ENCODE measurements around the gene SCAF4. TPM values are rescaled to one million over a fixed set of nuclear protein-coding genes. Genes with fewer than 3 reads are reported as not detected.

The SCAF4 gene
- polyA plus RNA-seq, 2 of the 4 experiments (the other 2 are of a cell fraction), result 10.4 to 16.6 TPM

- DNase-seq (ENCODE audit: low read depth in 1 of 2, low spot score in 1 of 2), result peak in 1 of 2 experiments; percentile 10
- no peaks in the 10 kb centered on the region for H3K4me1 ChIP-seq
- FAIRE-seq, result no peak
- ChIA-PET CTCF (interaction anchor here (0.6 to 3.3 kb wide), 4 partner anchors 92 to 477 kb away, joined by 3 to 26 read pairs (median 4); partner anchors contain the start of gene HUNK), POLR2A (no interaction called here)
- no peaks in the 10 kb centered on the region for H3K9me3 ChIP-seq
- 2% methylated on average over 4 of the region's 4 CpGs for WGBS (ENCODE audit: missing lambda C conversion rate)
- H3K27ac ChIP-seq, result no peak overlapping the region
- ATAC-seq, result peak; percentile 56 to 76; a peak in 5 of 6 replicates
- H3K4me3 ChIP-seq, result no peak overlapping the region
- no peak overlapping the region for H3K4me2 ChIP-seq
- no peak for TF ChIP-seq ZFP36 (IDR thresholded peaks at IDR 0.05; ENCODE audit: borderline replicate concordance, partially characterized antibody)
- no peak for TF ChIP-seq NR3C1 (IDR thresholded peaks at IDR 0.05)
- TF ChIP-seq, protein P1, sequence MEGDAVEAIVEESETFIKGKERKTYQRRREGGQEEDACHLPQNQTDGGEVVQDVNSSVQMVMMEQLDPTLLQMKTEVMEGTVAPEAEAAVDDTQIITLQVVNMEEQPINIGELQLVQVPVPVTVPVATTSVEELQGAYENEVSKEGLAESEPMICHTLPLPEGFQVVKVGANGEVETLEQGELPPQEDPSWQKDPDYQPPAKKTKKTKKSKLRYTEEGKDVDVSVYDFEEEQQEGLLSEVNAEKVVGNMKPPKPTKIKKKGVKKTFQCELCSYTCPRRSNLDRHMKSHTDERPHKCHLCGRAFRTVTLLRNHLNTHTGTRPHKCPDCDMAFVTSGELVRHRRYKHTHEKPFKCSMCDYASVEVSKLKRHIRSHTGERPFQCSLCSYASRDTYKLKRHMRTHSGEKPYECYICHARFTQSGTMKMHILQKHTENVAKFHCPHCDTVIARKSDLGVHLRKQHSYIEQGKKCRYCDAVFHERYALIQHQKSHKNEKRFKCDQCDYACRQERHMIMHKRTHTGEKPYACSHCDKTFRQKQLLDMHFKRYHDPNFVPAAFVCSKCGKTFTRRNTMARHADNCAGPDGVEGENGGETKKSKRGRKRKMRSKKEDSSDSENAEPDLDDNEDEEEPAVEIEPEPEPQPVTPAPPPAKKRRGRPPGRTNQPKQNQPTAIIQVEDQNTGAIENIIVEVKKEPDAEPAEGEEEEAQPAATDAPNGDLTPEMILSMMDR (IDR thresholded peaks at IDR 0.05), result peak; percentile 27; the same call in 2 of the 3 replicates
- TF ChIP-seq RNF2 (IDR thresholded peaks at IDR 0.05; ENCODE audit: borderline replicate concordance, low read depth), result no peak
- no peak for TF ChIP-seq KDM5A (IDR thresholded peaks at IDR 0.05)
- TF ChIP-seq, protein P2, sequence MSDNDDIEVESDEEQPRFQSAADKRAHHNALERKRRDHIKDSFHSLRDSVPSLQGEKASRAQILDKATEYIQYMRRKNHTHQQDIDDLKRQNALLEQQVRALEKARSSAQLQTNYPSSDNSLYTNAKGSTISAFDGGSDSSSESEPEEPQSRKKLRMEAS (IDR thresholded peaks at IDR 0.05), result no peak
- TF ChIP-seq EP300 (IDR thresholded peaks at IDR 0.05), result no peak
- TF ChIP-seq GATA3 (IDR thresholded peaks at IDR 0.05; ENCODE audit: borderline replicate concordance), result no peak
- TF ChIP-seq ZC3H11A (IDR thresholded peaks at IDR 0.05), result no peak
- TF ChIP-seq RARB (CRISPR knock-in tag; IDR thresholded peaks at IDR 0.05), result no peak
- TF ChIP-seq SREBF2 (IDR thresholded peaks at IDR 0.05), result no peak
- peak; percentile 27 to 40; a peak in 3 of 5 replicates for TF ChIP-seq RAD21 (conservative IDR thresholded peaks at IDR 0.05 in 1 of 2, IDR thresholded peaks at IDR 0.05 in 1 of 2)
These were observed 49.0 kb upstream of the SCAF4 start for GRCh38 chr21:31780944-31781343.

DNA sequence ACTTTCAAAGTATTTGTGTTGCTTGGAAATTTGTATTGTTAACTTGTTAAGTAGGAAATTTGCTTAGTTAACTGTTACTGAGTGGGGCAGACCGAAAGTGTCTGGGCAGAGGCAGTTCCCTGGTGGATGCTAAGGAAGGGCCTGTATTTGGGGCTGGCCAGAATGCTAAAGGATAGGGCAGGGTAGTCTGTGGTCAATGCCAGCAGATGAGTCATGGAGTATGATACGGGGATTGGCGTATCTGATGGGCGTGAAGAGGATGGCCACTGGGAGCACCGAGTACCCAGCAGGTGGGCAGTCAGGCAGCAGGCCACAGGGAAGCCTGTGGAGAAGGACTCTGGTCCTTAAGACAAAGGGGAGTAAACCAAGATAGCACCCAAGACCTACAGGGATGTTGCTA lies 46.6 kb upstream of the SCAF4 start:
- TF ChIP-seq POLR2A (IDR thresholded peaks at IDR 0.05; ENCODE audit: low read length), result no peak
- no peak for TF ChIP-seq MAFK (IDR thresholded peaks at IDR 0.05; ENCODE audit: partially characterized antibody)
- TF ChIP-seq, protein P3, sequence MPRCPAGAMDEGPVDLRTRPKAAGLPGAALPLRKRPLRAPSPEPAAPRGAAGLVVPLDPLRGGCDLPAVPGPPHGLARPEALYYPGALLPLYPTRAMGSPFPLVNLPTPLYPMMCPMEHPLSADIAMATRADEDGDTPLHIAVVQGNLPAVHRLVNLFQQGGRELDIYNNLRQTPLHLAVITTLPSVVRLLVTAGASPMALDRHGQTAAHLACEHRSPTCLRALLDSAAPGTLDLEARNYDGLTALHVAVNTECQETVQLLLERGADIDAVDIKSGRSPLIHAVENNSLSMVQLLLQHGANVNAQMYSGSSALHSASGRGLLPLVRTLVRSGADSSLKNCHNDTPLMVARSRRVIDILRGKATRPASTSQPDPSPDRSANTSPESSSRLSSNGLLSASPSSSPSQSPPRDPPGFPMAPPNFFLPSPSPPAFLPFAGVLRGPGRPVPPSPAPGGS (IDR thresholded peaks at IDR 0.05), result no peak
- no peak for TF ChIP-seq FOSL2 (IDR thresholded peaks at IDR 0.05)
- no peak for TF ChIP-seq FOSL2 (CRISPR knock-in tag; IDR thresholded peaks at IDR 0.05)
- TF ChIP-seq FOXS1 (CRISPR knock-in tag; IDR thresholded peaks at IDR 0.05), result no peak
- no peak for TF ChIP-seq E2F6 (IDR thresholded peaks at IDR 0.05; ENCODE audit: borderline replicate concordance, low read depth)
- TF ChIP-seq, protein P4, sequence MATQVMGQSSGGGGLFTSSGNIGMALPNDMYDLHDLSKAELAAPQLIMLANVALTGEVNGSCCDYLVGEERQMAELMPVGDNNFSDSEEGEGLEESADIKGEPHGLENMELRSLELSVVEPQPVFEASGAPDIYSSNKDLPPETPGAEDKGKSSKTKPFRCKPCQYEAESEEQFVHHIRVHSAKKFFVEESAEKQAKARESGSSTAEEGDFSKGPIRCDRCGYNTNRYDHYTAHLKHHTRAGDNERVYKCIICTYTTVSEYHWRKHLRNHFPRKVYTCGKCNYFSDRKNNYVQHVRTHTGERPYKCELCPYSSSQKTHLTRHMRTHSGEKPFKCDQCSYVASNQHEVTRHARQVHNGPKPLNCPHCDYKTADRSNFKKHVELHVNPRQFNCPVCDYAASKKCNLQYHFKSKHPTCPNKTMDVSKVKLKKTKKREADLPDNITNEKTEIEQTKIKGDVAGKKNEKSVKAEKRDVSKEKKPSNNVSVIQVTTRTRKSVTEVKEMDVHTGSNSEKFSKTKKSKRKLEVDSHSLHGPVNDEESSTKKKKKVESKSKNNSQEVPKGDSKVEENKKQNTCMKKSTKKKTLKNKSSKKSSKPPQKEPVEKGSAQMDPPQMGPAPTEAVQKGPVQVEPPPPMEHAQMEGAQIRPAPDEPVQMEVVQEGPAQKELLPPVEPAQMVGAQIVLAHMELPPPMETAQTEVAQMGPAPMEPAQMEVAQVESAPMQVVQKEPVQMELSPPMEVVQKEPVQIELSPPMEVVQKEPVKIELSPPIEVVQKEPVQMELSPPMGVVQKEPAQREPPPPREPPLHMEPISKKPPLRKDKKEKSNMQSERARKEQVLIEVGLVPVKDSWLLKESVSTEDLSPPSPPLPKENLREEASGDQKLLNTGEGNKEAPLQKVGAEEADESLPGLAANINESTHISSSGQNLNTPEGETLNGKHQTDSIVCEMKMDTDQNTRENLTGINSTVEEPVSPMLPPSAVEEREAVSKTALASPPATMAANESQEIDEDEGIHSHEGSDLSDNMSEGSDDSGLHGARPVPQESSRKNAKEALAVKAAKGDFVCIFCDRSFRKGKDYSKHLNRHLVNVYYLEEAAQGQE (IDR thresholded peaks at IDR 0.05), result no peak
- TF ChIP-seq ZSCAN20 (CRISPR knock-in tag; IDR thresholded peaks at IDR 0.05), result no peak
- no peak for TF ChIP-seq SREBF2 (IDR thresholded peaks at IDR 0.05)
- TF ChIP-seq HMGXB4 (CRISPR knock-in tag; IDR thresholded peaks at IDR 0.05; ENCODE audit: borderline replicate concordance), result no peak
- TF ChIP-seq, protein P2 (IDR thresholded peaks at IDR 0.05), result no peak
- no peak for TF ChIP-seq NPAS2 (CRISPR knock-in tag; IDR thresholded peaks at IDR 0.05; ENCODE audit: borderline replicate concordance)
- TF ChIP-seq HDAC2 (IDR thresholded peaks at IDR 0.05), result no peak
- TF ChIP-seq EHMT2 (IDR thresholded peaks at IDR 0.05; ENCODE audit: low read depth), result no peak
- no peak for TF ChIP-seq CBX8 (IDR thresholded peaks at IDR 0.05)
- no peak for TF ChIP-seq RCOR1 (IDR thresholded peaks at IDR 0.05; ENCODE audit: low read depth, low read length)
- TF ChIP-seq CHD2 (IDR thresholded peaks at IDR 0.05; ENCODE audit: low read length, partially characterized antibody), result no peak
- TF ChIP-seq PHF8 (IDR thresholded peaks at IDR 0.05; ENCODE audit: borderline replicate concordance, low read depth), result no peak
- no peak for TF ChIP-seq ZFP36 (IDR thresholded peaks at IDR 0.05; ENCODE audit: borderline replicate concordance, partially characterized antibody)
- WGBS (ENCODE audit: missing lambda C conversion rate), result 62% methylated on average over 5 of the region's 5 CpGs
- no peaks in the 10 kb centered on the region for H3K4me1 ChIP-seq
- CTCF ChIA-PET, result no interaction called here
- H3K4me2 ChIP-seq, result no peak overlapping the region
- no peak overlapping the region for H3K27ac ChIP-seq
- FAIRE-seq (no peak), ATAC-seq (no peak), DNase-seq (ENCODE audit: low read depth in 1 of 2, low spot score in 1 of 2) (no peak)
- no peak overlapping the region for H3K4me3 ChIP-seq
- no peaks in the 10 kb centered on the region for H3K9me3 ChIP-seq
- POLR2A ChIA-PET, result no interaction called here

Data from A549 (cell line).